Fibroblast of lung (primary cell): ENCODE measurements around the gene LRRC3C.
"Not testable (repeated sequence)": the region's sequence is repeated elsewhere in the genome, so short reads cannot be mapped to it uniquely, and the experiment has no call there.

Experiments used
- CTCF ChIP-seq, 2 donors: IDR thresholded peaks in 1 of 2; conservative IDR thresholded peaks in 1 of 2; 1 replicate in 1 of 2; 2 replicates in 1 of 2; pipeline ENCODE4 v1.5.1; 2011 to 2012; ENCODE audit warnings: low read length in 2 of 2, control low read depth in 1 of 2, inconsistent platforms in 1 of 2, low read depth in 1 of 2, mild to moderate bottlenecking in 1 of 2
- EZH2 ChIP-seq: IDR thresholded peaks from 2 replicates; pipeline ENCODE4 v1.5.1; 2012; ENCODE audit warnings: low read length, control low read depth, mild to moderate bottlenecking; ENCODE audit errors: missing control alignments

- TF ChIP-seq EZH2; CTCF (conservative IDR thresholded peaks at IDR 0.05 in 1 of 2, IDR thresholded peaks at IDR 0.05 in 1 of 2; ENCODE audit: low read depth in 1 of 2, low read length in 2 of 2): not testable (repeated sequence)
These were observed 41.4 kb upstream of the LRRC3C start for GRCh38 chr17:39886102-39886501.
